ENCODE data around the gene ADGRG1. TPM values are rescaled to one million over a fixed set of nuclear protein-coding genes. Genes with fewer than 3 reads are reported as not detected.

ADGRG1 gene
- total RNA-seq, 1 donor from 2014 or later = 4.8 TPM

DNA sequence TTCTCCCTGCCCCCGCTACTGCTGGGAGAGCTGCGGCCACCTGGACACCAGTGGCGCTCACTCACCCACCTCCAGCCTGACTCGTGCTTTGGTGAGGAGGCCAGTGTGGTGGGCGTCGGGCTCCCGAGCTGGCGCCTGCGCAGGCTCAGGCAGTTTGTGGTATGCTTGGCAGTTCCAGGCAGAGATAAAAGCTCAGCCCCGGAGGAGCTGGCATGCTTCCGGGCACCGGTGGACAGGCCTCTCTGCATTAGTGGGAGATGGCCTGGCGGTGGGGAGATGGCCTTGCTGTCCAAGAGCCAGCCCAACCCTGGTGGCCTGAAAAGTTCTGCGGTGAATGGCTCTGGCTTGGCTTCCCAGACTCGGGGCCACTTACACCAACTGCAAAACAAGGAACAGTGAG lies 4.1 kb downstream of the ADGRG1 start:
- Mint-ChIP-seq H3K36me3 (ENCODE audit: unreplicated experiment) (no peaks in the 10 kb centered on the region), H3K4me1 (ENCODE audit: unreplicated experiment) (peaks cover 39% of the 10 kb centered on the region)
- TF ChIP-seq, protein P1, sequence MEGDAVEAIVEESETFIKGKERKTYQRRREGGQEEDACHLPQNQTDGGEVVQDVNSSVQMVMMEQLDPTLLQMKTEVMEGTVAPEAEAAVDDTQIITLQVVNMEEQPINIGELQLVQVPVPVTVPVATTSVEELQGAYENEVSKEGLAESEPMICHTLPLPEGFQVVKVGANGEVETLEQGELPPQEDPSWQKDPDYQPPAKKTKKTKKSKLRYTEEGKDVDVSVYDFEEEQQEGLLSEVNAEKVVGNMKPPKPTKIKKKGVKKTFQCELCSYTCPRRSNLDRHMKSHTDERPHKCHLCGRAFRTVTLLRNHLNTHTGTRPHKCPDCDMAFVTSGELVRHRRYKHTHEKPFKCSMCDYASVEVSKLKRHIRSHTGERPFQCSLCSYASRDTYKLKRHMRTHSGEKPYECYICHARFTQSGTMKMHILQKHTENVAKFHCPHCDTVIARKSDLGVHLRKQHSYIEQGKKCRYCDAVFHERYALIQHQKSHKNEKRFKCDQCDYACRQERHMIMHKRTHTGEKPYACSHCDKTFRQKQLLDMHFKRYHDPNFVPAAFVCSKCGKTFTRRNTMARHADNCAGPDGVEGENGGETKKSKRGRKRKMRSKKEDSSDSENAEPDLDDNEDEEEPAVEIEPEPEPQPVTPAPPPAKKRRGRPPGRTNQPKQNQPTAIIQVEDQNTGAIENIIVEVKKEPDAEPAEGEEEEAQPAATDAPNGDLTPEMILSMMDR (IDR thresholded peaks at IDR 0.05) = no peak

DNA sequence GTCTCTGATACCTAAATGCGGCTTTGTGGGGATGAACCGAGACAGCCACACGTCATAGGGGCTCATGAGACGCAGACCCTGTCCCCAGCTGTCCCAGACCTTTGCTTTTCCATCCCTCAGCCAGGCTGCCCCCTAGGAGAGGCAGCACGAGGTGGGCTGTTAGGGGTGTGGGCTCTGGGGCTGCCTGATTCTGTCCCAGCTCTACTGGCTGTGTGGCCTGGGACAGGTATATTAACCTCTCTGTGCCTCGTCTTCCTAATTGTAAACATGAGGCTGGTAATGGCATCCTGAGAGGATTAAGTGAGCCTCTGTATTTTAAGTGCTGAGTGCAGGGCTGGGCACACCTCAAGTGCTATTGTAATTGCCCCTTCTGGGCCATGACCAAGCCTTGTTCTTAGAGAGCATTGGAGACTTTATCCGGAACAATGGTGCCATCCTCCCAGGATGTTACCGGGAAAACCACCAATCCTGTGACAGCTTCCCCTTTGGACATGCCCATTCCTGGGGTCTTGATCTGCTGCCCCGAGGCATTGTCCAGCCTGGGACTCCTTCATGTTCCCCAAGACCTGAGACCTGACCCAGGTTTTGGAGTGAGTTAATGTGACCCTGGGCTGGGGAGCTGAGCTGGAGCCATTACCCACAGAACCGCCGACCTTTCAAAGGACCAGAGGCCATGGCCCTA lies 5.1 kb downstream of the ADGRG1 start:
- Mint-ChIP-seq H3K4me3 (ENCODE audit: unreplicated experiment) (no peak overlapping the region), H3K27ac (ENCODE audit: unreplicated experiment) (no peak overlapping the region), H3K9me3 (ENCODE audit: unreplicated experiment) (no peaks in the 10 kb centered on the region), H3K27me3 (ENCODE audit: unreplicated experiment) (no peaks in the 10 kb centered on the region), H3K36me3 (ENCODE audit: unreplicated experiment) (no peaks in the 10 kb centered on the region), H3K4me1 (ENCODE audit: unreplicated experiment) (peaks cover 30% of the 10 kb centered on the region)
- TF ChIP-seq, protein P1 (IDR thresholded peaks at IDR 0.05) = no peak
- no peak for DNase-seq (ENCODE audit: extremely low spot score, unreplicated experiment)

More for the DNA sequence above, 4.1 kb downstream of the ADGRG1 start:
- Mint-ChIP-seq H3K27me3 (ENCODE audit: unreplicated experiment) (no peaks in the 10 kb centered on the region), H3K9me3 (ENCODE audit: unreplicated experiment) (no peaks in the 10 kb centered on the region), H3K4me3 (ENCODE audit: unreplicated experiment) (no peak overlapping the region), H3K27ac (ENCODE audit: unreplicated experiment) (no peak overlapping the region)
- no peak for DNase-seq (ENCODE audit: extremely low spot score, unreplicated experiment)

DNA sequence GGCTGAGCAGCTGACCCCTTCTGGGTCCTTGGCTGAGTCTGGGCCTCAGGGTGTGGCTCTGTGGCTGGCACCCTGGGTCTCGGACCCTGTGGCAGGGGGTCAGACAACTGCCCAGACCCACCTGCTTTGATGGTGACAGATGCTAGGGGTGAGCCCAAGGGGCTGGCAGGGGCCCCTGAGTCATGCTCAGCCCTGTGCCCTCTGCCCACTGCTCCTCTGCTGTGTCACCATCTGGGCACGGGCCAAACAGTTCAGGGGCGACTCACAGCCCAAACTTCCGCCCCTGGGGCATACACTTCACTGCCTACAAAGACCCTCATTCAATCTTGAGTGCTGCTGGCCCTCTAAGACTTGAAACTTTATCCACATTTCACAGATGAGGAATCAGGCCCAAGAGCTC lies 5.7 kb downstream of the ADGRG1 start:
- Mint-ChIP-seq H3K9me3 (ENCODE audit: unreplicated experiment) (no peaks in the 10 kb centered on the region), H3K27me3 (ENCODE audit: unreplicated experiment) (no peaks in the 10 kb centered on the region), H3K36me3 (ENCODE audit: unreplicated experiment) (no peaks in the 10 kb centered on the region), H3K27ac (ENCODE audit: unreplicated experiment) (no peak overlapping the region), H3K4me1 (ENCODE audit: unreplicated experiment) (peaks cover 24% of the 10 kb centered on the region), H3K4me3 (ENCODE audit: unreplicated experiment) (no peak overlapping the region)
- TF ChIP-seq, protein P1 (IDR thresholded peaks at IDR 0.05) = no peak
- no peak for DNase-seq (ENCODE audit: extremely low spot score, unreplicated experiment)

DNA sequence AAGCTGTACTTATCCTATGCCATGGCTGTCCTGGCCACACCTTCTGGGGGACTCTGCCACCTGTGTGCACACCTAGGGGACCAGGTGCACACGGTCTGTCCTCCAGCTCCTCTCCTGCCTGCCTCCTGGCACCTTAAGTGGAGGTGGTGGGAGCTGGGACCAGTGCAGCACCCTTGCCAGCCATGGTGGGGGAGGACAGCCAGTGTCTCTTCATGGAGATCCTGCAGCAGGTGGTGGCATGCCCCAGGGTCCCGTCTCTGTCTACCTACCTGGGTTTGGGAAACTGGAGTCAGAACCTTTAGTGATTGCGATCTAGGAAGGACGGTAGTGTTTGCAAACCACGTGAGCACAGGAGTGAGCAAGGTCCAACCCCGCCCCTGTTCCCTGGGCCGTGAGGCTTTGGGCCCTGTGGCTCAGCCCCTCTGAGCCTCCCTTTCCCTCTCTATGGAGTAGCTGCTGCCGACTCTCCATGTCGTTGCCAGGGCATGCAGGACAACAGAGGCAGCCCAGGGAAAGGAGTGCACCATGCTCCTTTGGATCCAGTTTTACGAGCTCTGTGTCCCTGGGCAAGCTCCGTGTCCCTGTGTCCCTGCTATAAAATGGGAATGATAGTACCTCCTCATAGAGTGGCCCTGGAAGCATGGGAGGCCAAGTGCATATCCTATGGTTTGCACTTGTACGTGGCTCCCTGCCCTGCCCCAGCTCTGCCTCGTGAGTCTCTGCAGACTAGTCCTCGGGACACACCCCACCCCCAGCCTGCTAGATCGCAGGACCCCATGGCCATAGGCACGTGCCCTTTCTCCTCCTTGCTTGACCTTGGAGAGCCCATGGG lies 7.1 kb downstream of the ADGRG1 start:
- H3K9me3 Mint-ChIP-seq (ENCODE audit: unreplicated experiment) = no peaks in the 10 kb centered on the region
- no peak overlapping the region for H3K4me3 Mint-ChIP-seq (ENCODE audit: unreplicated experiment)
- peaks cover 20% of the 10 kb centered on the region for H3K4me1 Mint-ChIP-seq (ENCODE audit: unreplicated experiment)
- no peaks in the 10 kb centered on the region for H3K27me3 Mint-ChIP-seq (ENCODE audit: unreplicated experiment)
- no peaks in the 10 kb centered on the region for H3K36me3 Mint-ChIP-seq (ENCODE audit: unreplicated experiment)
- no peak for DNase-seq (ENCODE audit: extremely low spot score, unreplicated experiment)
- H3K27ac Mint-ChIP-seq (ENCODE audit: unreplicated experiment) = no peak overlapping the region
- TF ChIP-seq, protein P1 (IDR thresholded peaks at IDR 0.05) = no peak

DNA sequence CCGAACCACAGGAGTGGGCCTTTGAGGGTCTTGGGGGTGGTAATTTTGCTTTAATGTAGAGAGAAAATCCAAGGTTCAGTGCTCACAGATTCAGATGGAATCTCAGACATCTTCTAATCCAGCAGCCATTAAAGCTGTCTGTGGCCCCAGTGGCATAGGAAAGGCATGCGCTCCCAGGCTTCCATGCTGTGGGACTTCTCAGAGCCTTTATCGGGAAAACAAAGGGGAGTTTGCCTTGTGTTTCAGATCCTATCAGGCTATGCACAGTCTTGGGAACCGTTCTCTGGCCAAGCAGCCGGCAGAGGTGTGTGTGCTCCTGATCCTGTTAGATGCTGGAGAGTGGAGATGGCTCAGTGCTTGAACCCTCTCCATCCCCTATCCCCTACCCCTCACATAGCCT lies 7.8 kb downstream of the ADGRG1 start:
- TF ChIP-seq, protein P1 (IDR thresholded peaks at IDR 0.05) = no peak
- H3K27ac Mint-ChIP-seq (ENCODE audit: unreplicated experiment) = no peak overlapping the region
- no peaks in the 10 kb centered on the region for H3K36me3 Mint-ChIP-seq (ENCODE audit: unreplicated experiment)
- no peak for DNase-seq (ENCODE audit: extremely low spot score, unreplicated experiment)
- H3K4me3 Mint-ChIP-seq (ENCODE audit: unreplicated experiment) = no peak overlapping the region
- no peaks in the 10 kb centered on the region for H3K27me3 Mint-ChIP-seq (ENCODE audit: unreplicated experiment)
- no peaks in the 10 kb centered on the region for H3K9me3 Mint-ChIP-seq (ENCODE audit: unreplicated experiment)
- H3K4me1 Mint-ChIP-seq (ENCODE audit: unreplicated experiment) = peaks cover 14% of the 10 kb centered on the region

Measured in osteocyte (in vitro differentiated cells).